ENCODE measurements around the gene CD300A. TPM values are rescaled to one million over a fixed set of nuclear protein-coding genes. Genes with fewer than 3 reads are reported as not detected.

Gene CD300A
- polyA plus RNA-seq, 1 donor (not counting 4 experiments of a cell fraction or from before 2014, with no cell fraction given) = 0.07 TPM

DNA sequence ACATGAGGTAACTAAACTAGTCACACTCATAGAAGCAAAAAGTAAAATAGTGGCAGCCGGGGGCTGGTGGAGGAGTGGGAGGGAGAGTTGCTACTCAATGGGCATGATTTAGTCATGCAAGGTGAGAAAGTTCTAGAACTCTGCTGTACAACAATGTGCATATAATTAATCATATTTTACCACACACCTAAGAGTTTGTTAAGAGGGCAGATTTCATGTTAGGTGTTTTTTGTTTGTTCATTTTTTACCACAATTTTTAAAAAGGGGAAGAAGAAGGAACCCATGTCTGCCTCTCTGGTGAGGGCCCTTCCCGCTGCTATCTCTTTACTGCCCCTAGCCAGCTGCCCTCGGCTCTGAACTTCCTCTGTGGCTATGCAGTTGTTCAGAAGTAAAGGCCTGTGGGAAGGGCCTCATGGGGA lies 53.6 kb downstream of the CD300A start:
- FAIRE-seq (no peak), DNase-seq (ENCODE audit: low read depth, low spot score) (no peak)
- H3K4me1 ChIP-seq (ENCODE audit: control insufficient read depth, extremely low read depth, insufficient read depth, low read length) = no peaks in the 10 kb centered on the region
- H3K4me3 ChIP-seq (ENCODE audit: control insufficient read depth in 2 of 3, extremely low read depth in 1 of 3, insufficient read depth in 2 of 3, low read depth in 1 of 3, low read length in 3 of 3) = no peak overlapping the region
- H3K4me2 ChIP-seq (ENCODE audit: control insufficient read depth, extremely low read depth, insufficient read depth, low read depth, low read length) = no peak overlapping the region
- H3K9me3 ChIP-seq (ENCODE audit: control insufficient read depth, low read depth, low read length) = no peaks in the 10 kb centered on the region
- no peaks in the 10 kb centered on the region for H3K36me3 ChIP-seq (ENCODE audit: control insufficient read depth in 2 of 2, extremely low read depth in 1 of 2, insufficient read depth in 2 of 2, low read length in 2 of 2)
- H3K9me1 ChIP-seq (ENCODE audit: control insufficient read depth, extremely low read depth, insufficient read depth, low read length) = no peaks in the 10 kb centered on the region
- TF ChIP-seq, protein P1, sequence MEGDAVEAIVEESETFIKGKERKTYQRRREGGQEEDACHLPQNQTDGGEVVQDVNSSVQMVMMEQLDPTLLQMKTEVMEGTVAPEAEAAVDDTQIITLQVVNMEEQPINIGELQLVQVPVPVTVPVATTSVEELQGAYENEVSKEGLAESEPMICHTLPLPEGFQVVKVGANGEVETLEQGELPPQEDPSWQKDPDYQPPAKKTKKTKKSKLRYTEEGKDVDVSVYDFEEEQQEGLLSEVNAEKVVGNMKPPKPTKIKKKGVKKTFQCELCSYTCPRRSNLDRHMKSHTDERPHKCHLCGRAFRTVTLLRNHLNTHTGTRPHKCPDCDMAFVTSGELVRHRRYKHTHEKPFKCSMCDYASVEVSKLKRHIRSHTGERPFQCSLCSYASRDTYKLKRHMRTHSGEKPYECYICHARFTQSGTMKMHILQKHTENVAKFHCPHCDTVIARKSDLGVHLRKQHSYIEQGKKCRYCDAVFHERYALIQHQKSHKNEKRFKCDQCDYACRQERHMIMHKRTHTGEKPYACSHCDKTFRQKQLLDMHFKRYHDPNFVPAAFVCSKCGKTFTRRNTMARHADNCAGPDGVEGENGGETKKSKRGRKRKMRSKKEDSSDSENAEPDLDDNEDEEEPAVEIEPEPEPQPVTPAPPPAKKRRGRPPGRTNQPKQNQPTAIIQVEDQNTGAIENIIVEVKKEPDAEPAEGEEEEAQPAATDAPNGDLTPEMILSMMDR (optimal IDR thresholded peaks at IDR 0.05 in 1 of 3, IDR thresholded peaks at IDR 0.05 in 1 of 3, conservative IDR thresholded peaks at IDR 0.05 in 1 of 3; ENCODE audit: extremely low read depth in 1 of 3, insufficient read depth in 2 of 3, low read length in 3 of 3) = no peak
- no peak for TF ChIP-seq EZH2 (IDR thresholded peaks at IDR 0.05; ENCODE audit: low read length)
- H3K9ac ChIP-seq (ENCODE audit: control insufficient read depth, extremely low read depth, insufficient read depth, low read length) = no peak overlapping the region
- dilution Hi-C loops (cut with MboI; ENCODE audit: extremely low pct_ligation_motif_present, low sequenced_read_pairs) = no loop called here
- no peaks in the 10 kb centered on the region for H4K20me1 ChIP-seq (ENCODE audit: control insufficient read depth, extremely low read depth, insufficient read depth, low read length)
- no peaks in the 10 kb centered on the region for H3K79me2 ChIP-seq (ENCODE audit: control insufficient read depth, insufficient read depth, low read length)
- no peak overlapping the region for H3K27ac ChIP-seq (ENCODE audit: control insufficient read depth, insufficient read depth, low read length)
- no peaks in the 10 kb centered on the region for H3K27me3 ChIP-seq (ENCODE audit: control insufficient read depth, extremely low read depth, insufficient read depth, low read length)
- H2AFZ ChIP-seq (ENCODE audit: control insufficient read depth, low read length) = no peak overlapping the region

DNA sequence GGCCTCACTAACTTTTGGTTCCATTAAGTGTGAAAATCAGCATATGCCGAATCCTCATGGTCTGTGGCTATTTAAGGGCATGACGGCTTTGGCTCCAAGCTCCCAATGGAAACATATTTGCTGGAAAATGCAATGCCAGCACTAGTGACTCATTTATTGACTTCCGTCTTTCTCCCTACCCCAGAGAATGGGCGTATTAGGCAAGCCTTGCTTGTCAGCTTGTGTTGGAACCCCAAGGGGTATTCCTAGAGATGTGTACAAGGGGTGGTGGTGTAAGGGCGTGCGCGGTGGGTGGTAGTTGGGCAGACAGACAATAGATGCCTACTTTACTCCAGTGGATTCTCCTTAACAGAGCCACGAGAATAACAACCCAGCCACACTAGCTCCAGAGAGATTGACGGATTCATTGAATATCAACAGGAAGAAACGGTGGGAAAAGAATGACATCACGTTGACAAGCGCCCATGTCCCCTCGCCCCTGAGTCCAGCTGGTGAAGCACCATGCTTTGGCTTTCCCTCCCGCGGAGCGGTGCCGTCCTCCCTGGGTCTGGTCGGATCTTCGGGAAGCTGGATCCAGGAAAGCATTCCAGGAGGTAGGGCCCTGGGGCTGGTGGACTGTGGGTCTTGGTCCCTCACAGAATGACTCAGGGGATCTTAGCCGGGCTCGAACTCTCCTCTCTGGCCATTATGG lies 54.5 kb downstream of the CD300A start:
- H3K9me3 ChIP-seq (ENCODE audit: control insufficient read depth, low read depth, low read length) = no peaks in the 10 kb centered on the region
- no peak overlapping the region for H3K27ac ChIP-seq (ENCODE audit: control insufficient read depth, insufficient read depth, low read length)
- no peaks in the 10 kb centered on the region for H3K79me2 ChIP-seq (ENCODE audit: control insufficient read depth, insufficient read depth, low read length)
- FAIRE-seq = no peak
- no peak overlapping the region for H2AFZ ChIP-seq (ENCODE audit: control insufficient read depth, low read length)
- no peak for DNase-seq (ENCODE audit: low read depth, low spot score)
- no peak overlapping the region for H3K9ac ChIP-seq (ENCODE audit: control insufficient read depth, extremely low read depth, insufficient read depth, low read length)
- no peaks in the 10 kb centered on the region for H3K27me3 ChIP-seq (ENCODE audit: control insufficient read depth, extremely low read depth, insufficient read depth, low read length)
- no peaks in the 10 kb centered on the region for H3K36me3 ChIP-seq (ENCODE audit: control insufficient read depth in 2 of 2, extremely low read depth in 1 of 2, insufficient read depth in 2 of 2, low read length in 2 of 2)
- dilution Hi-C loops (cut with MboI; ENCODE audit: extremely low pct_ligation_motif_present, low sequenced_read_pairs) = no loop called here
- no peaks in the 10 kb centered on the region for H3K4me1 ChIP-seq (ENCODE audit: control insufficient read depth, extremely low read depth, insufficient read depth, low read length)
- H3K9me1 ChIP-seq (ENCODE audit: control insufficient read depth, extremely low read depth, insufficient read depth, low read length) = no peaks in the 10 kb centered on the region
- H3K4me3 ChIP-seq (ENCODE audit: control insufficient read depth in 2 of 3, extremely low read depth in 1 of 3, insufficient read depth in 2 of 3, low read depth in 1 of 3, low read length in 3 of 3) = no peak overlapping the region
- no peaks in the 10 kb centered on the region for H4K20me1 ChIP-seq (ENCODE audit: control insufficient read depth, extremely low read depth, insufficient read depth, low read length)
- TF ChIP-seq EZH2 (IDR thresholded peaks at IDR 0.05; ENCODE audit: low read length) = no peak
- TF ChIP-seq, protein P1 (optimal IDR thresholded peaks at IDR 0.05 in 1 of 3, IDR thresholded peaks at IDR 0.05 in 1 of 3, conservative IDR thresholded peaks at IDR 0.05 in 1 of 3; ENCODE audit: extremely low read depth in 1 of 3, insufficient read depth in 2 of 3, low read length in 3 of 3) = no peak
- H3K4me2 ChIP-seq (ENCODE audit: control insufficient read depth, extremely low read depth, insufficient read depth, low read depth, low read length) = no peak overlapping the region
